IMR-90 (cell line): Measurements from ENCODE around the gene ANKRD11. TPM values are rescaled to one million over a fixed set of nuclear protein-coding genes. Genes with fewer than 3 reads are reported as not detected.

Experiments
- ATAC-seq: fragments of 200-7000 bp; cut with Tn5 transposase; 2 replicates; pipeline ENCODE4 v1.9.1; 2020; ENCODE audit warnings: low read depth, mild to moderate bottlenecking, moderate library complexity
- BruUV-seq: library from RNA; stranded (reverse); fragments of 400-500 nt; replicated peaks from 2 replicates; lab custom pipeline; 2021; lab: Mats Ljungman, UMichigan
- CTCF ChIA-PET: fragments of 300-600 bp; formaldehyde crosslinking; extraction: SDS; loops from one replicate; lab custom pipeline; 2021; ENCODE audit warnings: antibody characterized with exemption; lab: Yijun Ruan, JAX
- POLR2A ChIA-PET: fragments of 300-600 bp; sonication (Branson Sonifier 250); formaldehyde crosslinking; loops from one replicate; lab custom pipeline; 2022; ENCODE audit warnings: antibody characterized with exemption; ENCODE audit not compliant: unreplicated experiment; lab: Charles Lee
- DNase-seq: peaks from one replicate; pipeline ENCODE4 v3.0.0; 2013
- H2AFZ ChIP-seq: replicated peaks from 2 replicates; pipeline ENCODE3; 2013; ENCODE audit warnings: low read length, mild to moderate bottlenecking; ENCODE audit not compliant: poor library complexity
- H2AK5ac ChIP-seq: 2 replicates; pipeline ENCODE4 v1.6.1; 2013; ENCODE audit warnings: low read depth, low read length, inconsistent platforms
- H2AK9ac ChIP-seq: replicated peaks from 2 replicates; pipeline ENCODE3; 2013; ENCODE audit warnings: mild to moderate bottlenecking, low read depth, low read length, moderate library complexity; ENCODE audit not compliant: poor library complexity
- H2BK120ac ChIP-seq: 2 replicates; pipeline ENCODE4 v1.6.1; 2013; ENCODE audit warnings: low read depth, low read length, inconsistent platforms
- H2BK15ac ChIP-seq: 3 replicates; pipeline ENCODE4 v1.6.1; 2013; ENCODE audit warnings: low read depth, low read length, inconsistent platforms
- H2BK20ac ChIP-seq: 2 replicates; pipeline ENCODE4 v1.6.1; 2013; ENCODE audit warnings: low read depth, mild to moderate bottlenecking, inconsistent platforms, low read length, moderate library complexity
- H2BK5ac ChIP-seq: 2 replicates; pipeline ENCODE4 v1.6.1; 2013; ENCODE audit warnings: mild to moderate bottlenecking, low read depth, low read length, inconsistent platforms; ENCODE audit not compliant: poor library complexity, severe bottlenecking
- H3K14ac ChIP-seq: replicated peaks from 2 replicates; pipeline ENCODE4 v1.6.1; 2013; ENCODE audit warnings: low read depth, low read length, inconsistent platforms
- H3K18ac ChIP-seq: 2 replicates; pipeline ENCODE4 v1.6.1; 2013; ENCODE audit warnings: low read depth, low read length, control low read depth
- H3K23ac ChIP-seq: 2 replicates; pipeline ENCODE4 v1.6.1; 2013; ENCODE audit warnings: low read depth, low read length, inconsistent platforms
- H3K27ac ChIP-seq: 2 replicates; pipeline ENCODE4 v1.5.1; 2013; ENCODE audit warnings: mild to moderate bottlenecking, control low read depth, low read length; ENCODE audit not compliant: insufficient read depth
- H3K27me3 ChIP-seq: 2 replicates; pipeline ENCODE4 v1.6.1; 2013; ENCODE audit warnings: low read length; ENCODE audit not compliant: control insufficient read depth, insufficient read depth
- H3K36me3 ChIP-seq: 2 replicates; pipeline ENCODE4 v1.6.1; 2013; ENCODE audit warnings: low read length, mixed read lengths; ENCODE audit not compliant: control insufficient read depth, insufficient read depth
- H3K4ac ChIP-seq: 2 replicates; pipeline ENCODE4 v1.6.1; 2013; ENCODE audit warnings: low read depth, low read length, inconsistent platforms
- H3K4me1 ChIP-seq: 2 replicates; pipeline ENCODE4 v1.6.1; 2013; ENCODE audit warnings: low read length, mixed read lengths; ENCODE audit not compliant: control insufficient read depth, insufficient read depth
- H3K4me2 ChIP-seq: 2 replicates; pipeline ENCODE4 v1.6.1; 2013; ENCODE audit warnings: low read depth, mild to moderate bottlenecking, control low read depth, low read length, moderate library complexity
- H3K4me3 ChIP-seq: 2 replicates; pipeline ENCODE4 v1.5.1; 2013; ENCODE audit warnings: low read depth, mild to moderate bottlenecking, control low read depth, low read length, moderate library complexity; ENCODE audit not compliant: insufficient read depth
- H3K56ac ChIP-seq: 2 replicates; pipeline ENCODE4 v1.6.1; 2013; ENCODE audit warnings: low read length, inconsistent platforms; ENCODE audit not compliant: insufficient read depth; ENCODE audit errors: extremely low read depth
- H3K79me1 ChIP-seq, 2 experiments: 2 replicates each; pipeline ENCODE4 v1.6.1; 2013; ENCODE audit warnings: low read length in 2 of 2, inconsistent platforms in 1 of 2, low read depth in 1 of 2
- H3K9ac ChIP-seq: 2 replicates; pipeline ENCODE4 v1.6.1; 2013; ENCODE audit warnings: low read depth, low read length, control low read depth
- H3K9me1 ChIP-seq: 2 replicates; pipeline ENCODE4 v1.6.1; 2013; ENCODE audit warnings: low read length, inconsistent platforms; ENCODE audit not compliant: insufficient read depth
- H3K9me3 ChIP-seq: 2 replicates; pipeline ENCODE4 v1.6.1; 2013; ENCODE audit warnings: low read length; ENCODE audit not compliant: control insufficient read depth, insufficient read depth
- H4K20me1 ChIP-seq: 2 replicates; pipeline ENCODE4 v1.6.1; 2013; ENCODE audit warnings: low read length, inconsistent platforms; ENCODE audit not compliant: insufficient read depth
- H4K5ac ChIP-seq: 2 replicates; pipeline ENCODE4 v1.6.1; 2013; ENCODE audit warnings: mild to moderate bottlenecking, low read depth, low read length, control low read depth
- H4K8ac ChIP-seq, 2 experiments: 2 replicates each; pipeline ENCODE4 v1.6.1; 2013; ENCODE audit warnings: low read depth in 2 of 2, low read length in 2 of 2, control low read depth in 1 of 2, inconsistent platforms in 1 of 2
- H4K91ac ChIP-seq: 2 replicates; pipeline ENCODE4 v1.6.1; 2013; ENCODE audit warnings: low read depth, low read length, inconsistent platforms; ENCODE audit not compliant: insufficient read depth
- CEBPB ChIP-seq: IDR thresholded peaks from 2 replicates; pipeline ENCODE4 v1.6.1; 2012; ENCODE audit warnings: low read depth, low read length, improper control_type of control experiment
- ELK1 ChIP-seq: fragments of 150-350 bp; IDR thresholded peaks from 2 replicates; pipeline ENCODE4 v1.6.1; 2016; ENCODE audit warnings: low read depth, mild to moderate bottlenecking, low read length, moderate library complexity, borderline replicate concordance
- FOS ChIP-seq: fragments of 150-350 bp; IDR thresholded peaks from 2 replicates; pipeline ENCODE4 v1.6.1; 2016; ENCODE audit warnings: low read depth, low read length
- MXI1 ChIP-seq: IDR thresholded peaks from 2 replicates; pipeline ENCODE4 v1.6.1; 2012; ENCODE audit warnings: low read depth, mild to moderate bottlenecking, low read length, moderate library complexity, borderline replicate concordance
- RAD21 ChIP-seq: IDR thresholded peaks from 2 replicates; pipeline ENCODE4 v1.6.1; 2012; ENCODE audit warnings: low read length, improper control_type of control experiment
- RCOR1 ChIP-seq: IDR thresholded peaks from 2 replicates; pipeline ENCODE4 v1.6.1; 2012; ENCODE audit warnings: mild to moderate bottlenecking, low read length, improper control_type of control experiment; ENCODE audit not compliant: insufficient replicate concordance
- WGBS, 2 experiments: methylation state at CpG; one replicate each; pipeline versions ENCODE4 v1.1.5 to v1.1.7; 2013; ENCODE audit warnings: missing lambda C conversion rate in 2 of 2; ENCODE audit not compliant: insufficient read length in 1 of 2; ENCODE audit errors: extremely low coverage in 2 of 2; 5-methylcytosine and 5-hydroxymethylcytosine counted together
- dilution Hi-C: fragments of 300-500 bp; cut with HindIII; formaldehyde crosslinking; loops from one replicate; pipeline ENCODE4 v1.14.3; 2018; ENCODE audit warnings: low sequenced_read_pairs; ENCODE audit not compliant: unreplicated experiment
- in situ Hi-C: fragments of 300-500 bp; cut with MboI; formaldehyde crosslinking; loops from 3 replicates; pipeline ENCODE4 v1.14.3; 2019; ENCODE audit warnings: low sequenced_read_pairs, inconsistent platforms, mixed read lengths
- intact Hi-C: fragments of 100-400 bp; cut with micrococcal nuclease; formaldehyde crosslinking; loops from 2 replicates; pipeline ENCODE4 v1.10.0; 2022
- polyA plus RNA-seq, 3 experiments: library from polyadenylated mRNA; depleted of rRNA; stranded (reverse); fragments of >200 nt; gene quantifications; 2 replicates each; pipeline ENCODE4 v1.2.3, GENCODE V29; 2012; ENCODE audit warnings: low replicate concordance in 1 of 3
- total RNA-seq: library from RNA; depleted of rRNA; stranded (reverse); fragments of >200 nt; gene quantifications from 2 replicates; pipeline ENCODE4 v1.2.3, GENCODE V29; 2012

ANKRD11 gene
- total and polyA plus RNA-seq, 2 of the 4 experiments (the other 2 are of a cell fraction): 46.8 to 71.9 TPM

- Histone ChIP-seq H4K8ac (no peak overlapping the region), H3K27ac (no peak overlapping the region), H3K9me1 (peaks cover 72% of the 10 kb centered on the region), H3K23ac (peak overlapping the region; percentile 41; the same call in 1 of the 2 replicates), H2AK9ac (peak overlapping the region; percentile 69), H2BK20ac (no peak overlapping the region), H3K18ac (no peak overlapping the region), H3K4me3 (no peak overlapping the region), H4K20me1 (peaks cover 100% of the 10 kb centered on the region), H2BK120ac (no peak overlapping the region), H3K36me3 (no peaks in the 10 kb centered on the region), H4K5ac (no peak overlapping the region), H3K4me1 (peaks cover 54% of the 10 kb centered on the region), H3K4ac (no peak overlapping the region), H3K56ac (no peak overlapping the region), H3K9me3 (no peaks in the 10 kb centered on the region), H3K4me2 (peak overlapping the region; percentile 36; the same call in 1 of the 2 replicates), H2AK5ac (no peak overlapping the region), H3K27me3 (no peaks in the 10 kb centered on the region), H2AFZ (no peak overlapping the region), H3K14ac (no peak overlapping the region), H2BK5ac (no peak overlapping the region), H3K9ac (no peak overlapping the region), H4K91ac (no peak overlapping the region), H3K79me1 (peaks cover 3 to 78% of the 10 kb centered on the region in 2 experiments; a peak in 3 of 4 replicates), H2BK15ac (no peak overlapping the region)
- no peak for DNase-seq
- CTCF ChIA-PET: no interaction called here
- BruUV-seq: no TSS peak
- dilution Hi-C loops (no loop called here), in situ Hi-C loops (no loop called here), intact Hi-C loops (no loop called here)
- 83% methylated on average over 1 of the region's 5 CpGs; no CpG with 5 or more reads in 1 of the 2 experiments for WGBS, 2 experiments
- TF ChIP-seq CEBPB (no peak), RAD21 (no peak), FOS (no peak), ELK1 (no peak), RCOR1 (no peak), MXI1 (no peak)
- no peak for ATAC-seq
- POLR2A ChIA-PET: interaction anchor here (0.5 to 0.6 kb wide), 2 partner anchors 13 to 15 kb away, joined by 3 to 5 read pairs; no protein-coding TSS in a partner anchor
Observed at GRCh38 chr16:89445166-89445565, 45.2 kb downstream of the ANKRD11 start.
